T-helper 17 cell (primary cell): ENCODE data around the gene LARGE1. TPM values are rescaled to one million over a fixed set of nuclear protein-coding genes. Genes with fewer than 3 reads are reported as not detected.
"Not testable (repeated sequence)": the region's sequence is repeated elsewhere in the genome, so short reads cannot be mapped to it uniquely, and the experiment has no call there.

Source experiments
- ATAC-seq: fragments of 150-1000 bp; cut with Tn5 transposase; 2 replicates; pipeline ENCODE4 v1.10.0; 2021; ENCODE audit warnings: mild to moderate bottlenecking, moderate library complexity
- DNase-seq, 3 donors: peaks; one replicate each; pipeline versions ENCODE4 v3.0.0 to v3.0.0-alpha.2; 2020 to 2021
- H3K9me3 ChIP-seq: one replicate; pipeline ENCODE4 v1.7.0; 2013; ENCODE audit warnings: low read length, mild to moderate bottlenecking; ENCODE audit not compliant: control insufficient read depth, poor library complexity, severe bottlenecking
- H3K27ac Mint-ChIP-seq: one replicate; pipeline ENCODE4 v1.8.0; 2022; ENCODE audit warnings: mild to moderate bottlenecking, moderate library complexity, mixed read lengths
- H3K27me3 Mint-ChIP-seq: one replicate; pipeline ENCODE4 v1.8.0; 2022; ENCODE audit warnings: mixed read lengths
- H3K36me3 Mint-ChIP-seq: one replicate; pipeline ENCODE4 v1.8.0; 2022; ENCODE audit warnings: low read depth, mixed read lengths
- H3K4me1 Mint-ChIP-seq: one replicate; pipeline ENCODE4 v1.8.0; 2022; ENCODE audit warnings: mild to moderate bottlenecking, mixed read lengths
- H3K4me3 Mint-ChIP-seq: one replicate; pipeline ENCODE4 v1.8.0; 2022; ENCODE audit warnings: mild to moderate bottlenecking, moderate library complexity, mixed read lengths
- total RNA-seq, 4 donors: library from RNA in 2 of 4; stranded (reverse) in 2 of 4; gene quantifications; one replicate each; pipeline ENCODE4 v1.2.3 and lab custom pipeline; 2022 to 2026

Gene LARGE1
- total RNA-seq, 2 donors from 2014 or later: 2.1 to 7.0 TPM

GRCh38 chr22:33400061-33400840 is 520.0 kb downstream of the LARGE1 start:
- no peaks in the 10 kb centered on the region for H3K36me3 Mint-ChIP-seq
- H3K9me3 ChIP-seq: no peaks in the 10 kb centered on the region

GRCh38 chr22:33397381-33397907 is 522.8 kb downstream of the LARGE1 start:
- Mint-ChIP-seq H3K27ac (no peak overlapping the region), H3K4me3 (no peak overlapping the region), H3K36me3 (no peaks in the 10 kb centered on the region), H3K27me3 (no peaks in the 10 kb centered on the region), H3K4me1 (no peaks in the 10 kb centered on the region)
- H3K9me3 ChIP-seq: no peaks in the 10 kb centered on the region
- ATAC-seq (no peak), DNase-seq (no peak)

More at GRCh38 chr22:33400061-33400840, 520.0 kb downstream of the LARGE1 start:
- H3K27ac Mint-ChIP-seq: no peak overlapping the region
- no peaks in the 10 kb centered on the region for H3K27me3 Mint-ChIP-seq
- H3K4me3 Mint-ChIP-seq: no peak overlapping the region
- DNase-seq: no peak
- no peak for ATAC-seq
- no peaks in the 10 kb centered on the region for H3K4me1 Mint-ChIP-seq

- DNase-seq: no peak
- no peaks in the 10 kb centered on the region for H3K4me1 Mint-ChIP-seq
- H3K9me3 ChIP-seq: no peaks in the 10 kb centered on the region
- H3K27me3 Mint-ChIP-seq: no peaks in the 10 kb centered on the region
- ATAC-seq: no peak
- no peak overlapping the region for H3K4me3 Mint-ChIP-seq
- no peak overlapping the region for H3K27ac Mint-ChIP-seq
- H3K36me3 Mint-ChIP-seq: no peaks in the 10 kb centered on the region
Measured at GRCh38 chr22:33393432-33393831, 526.8 kb downstream of the LARGE1 start.

- no peaks in the 10 kb centered on the region for H3K9me3 ChIP-seq
- no peaks in the 10 kb centered on the region for H3K36me3 Mint-ChIP-seq
- H3K4me1 Mint-ChIP-seq: no peaks in the 10 kb centered on the region
- H3K27ac Mint-ChIP-seq: no peak overlapping the region
- H3K27me3 Mint-ChIP-seq: no peaks in the 10 kb centered on the region
- no peak for ATAC-seq
- H3K4me3 Mint-ChIP-seq: no peak overlapping the region
- no peak for DNase-seq
Measured at GRCh38 chr22:33391298-33391697, 529.0 kb downstream of the LARGE1 start.

GRCh38 chr22:33389936-33390335 is 530.3 kb downstream of the LARGE1 start:
- H3K4me1 Mint-ChIP-seq: no peaks in the 10 kb centered on the region
- H3K4me3 Mint-ChIP-seq: no peak overlapping the region
- H3K27ac Mint-ChIP-seq: no peak overlapping the region
- H3K9me3 ChIP-seq: no peaks in the 10 kb centered on the region
- DNase-seq (no peak), ATAC-seq (no peak)
- no peaks in the 10 kb centered on the region for H3K27me3 Mint-ChIP-seq
- H3K36me3 Mint-ChIP-seq: peaks cover 2% of the 10 kb centered on the region

GRCh38 chr22:33386270-33386669 is 534.0 kb downstream of the LARGE1 start:
- no peaks in the 10 kb centered on the region for H3K27me3 Mint-ChIP-seq

GRCh38 chr22:33385611-33386010 is 534.7 kb downstream of the LARGE1 start:
- no peaks in the 10 kb centered on the region for H3K27me3 Mint-ChIP-seq
- H3K4me1 Mint-ChIP-seq: no peaks in the 10 kb centered on the region
- H3K4me3 Mint-ChIP-seq: no peak overlapping the region
- DNase-seq: no peak
- no peak for ATAC-seq
- H3K9me3 ChIP-seq: no peaks in the 10 kb centered on the region
- H3K27ac Mint-ChIP-seq: no peak overlapping the region
- H3K36me3 Mint-ChIP-seq: peaks cover 4% of the 10 kb centered on the region

More at GRCh38 chr22:33386270-33386669, 534.0 kb downstream of the LARGE1 start:
- Mint-ChIP-seq H3K27ac (no peak overlapping the region), H3K36me3 (peaks cover 4% of the 10 kb centered on the region), H3K4me3 (no peak overlapping the region), H3K4me1 (no peaks in the 10 kb centered on the region)
- no peak for DNase-seq
- ATAC-seq: no peak
- no peaks in the 10 kb centered on the region for H3K9me3 ChIP-seq

GRCh38 chr22:33382436-33382835 is 537.8 kb downstream of the LARGE1 start:
- no peak overlapping the region for H3K27ac Mint-ChIP-seq
- H3K4me1 Mint-ChIP-seq: no peaks in the 10 kb centered on the region
- ATAC-seq: no peak
- peaks cover 4% of the 10 kb centered on the region for H3K36me3 Mint-ChIP-seq
- no peaks in the 10 kb centered on the region for H3K9me3 ChIP-seq
- no peak overlapping the region for H3K4me3 Mint-ChIP-seq
- no peak for DNase-seq
- H3K27me3 Mint-ChIP-seq: no peaks in the 10 kb centered on the region

GRCh38 chr22:33381531-33382406 is 538.5 kb downstream of the LARGE1 start:
- ATAC-seq (no peak), DNase-seq (no peak)
- Mint-ChIP-seq H3K36me3 (peaks cover 4% of the 10 kb centered on the region), H3K4me3 (no peak overlapping the region), H3K27me3 (no peaks in the 10 kb centered on the region), H3K27ac (no peak overlapping the region), H3K4me1 (no peaks in the 10 kb centered on the region)
- no peaks in the 10 kb centered on the region for H3K9me3 ChIP-seq

- DNase-seq (no peak), ATAC-seq (no peak)
- H3K27ac Mint-ChIP-seq: no peak overlapping the region
- H3K4me3 Mint-ChIP-seq: no peak overlapping the region
- peaks cover 4% of the 10 kb centered on the region for H3K36me3 Mint-ChIP-seq
- no peaks in the 10 kb centered on the region for H3K9me3 ChIP-seq
- no peaks in the 10 kb centered on the region for H3K4me1 Mint-ChIP-seq
- H3K27me3 Mint-ChIP-seq: no peaks in the 10 kb centered on the region
Measured at GRCh38 chr22:33380789-33381530, 539.3 kb downstream of the LARGE1 start.

GRCh38 chr22:33379836-33380235 is 540.4 kb downstream of the LARGE1 start:
- H3K9me3 ChIP-seq: no peaks in the 10 kb centered on the region
- H3K27me3 Mint-ChIP-seq: no peaks in the 10 kb centered on the region
- H3K4me3 Mint-ChIP-seq: no peak overlapping the region
- peaks cover 2% of the 10 kb centered on the region for H3K36me3 Mint-ChIP-seq
- H3K27ac Mint-ChIP-seq: no peak overlapping the region
- no peaks in the 10 kb centered on the region for H3K4me1 Mint-ChIP-seq
- no peak for ATAC-seq
- DNase-seq: no peak

GRCh38 chr22:33372875-33373274 is 547.4 kb downstream of the LARGE1 start:
- H3K27me3 Mint-ChIP-seq: no peaks in the 10 kb centered on the region
- no peaks in the 10 kb centered on the region for H3K9me3 ChIP-seq
- no peak for DNase-seq
- no peak for ATAC-seq
- H3K4me1 Mint-ChIP-seq: no peaks in the 10 kb centered on the region
- H3K4me3 Mint-ChIP-seq: no peak overlapping the region
- H3K27ac Mint-ChIP-seq: no peak overlapping the region
- no peaks in the 10 kb centered on the region for H3K36me3 Mint-ChIP-seq

- H3K27ac Mint-ChIP-seq, DNase-seq, ATAC-seq, H3K27me3 Mint-ChIP-seq, H3K4me1 Mint-ChIP-seq, H3K9me3 ChIP-seq, H3K36me3 Mint-ChIP-seq, H3K4me3 Mint-ChIP-seq: not testable (repeated sequence)
Measured at GRCh38 chr22:33363256-33363655, 557.0 kb downstream of the LARGE1 start.
